OCI-LY7 (cell line): ENCODE measurements around the gene SLC19A1. TPM values are rescaled to one million over a fixed set of nuclear protein-coding genes. Genes with fewer than 3 reads are reported as not detected.

Experiments
- BruUV-seq: library from RNA; stranded (reverse); fragments of 400-500 nt; replicated peaks from 2 replicates; lab custom pipeline; 2021; lab: Mats Ljungman, UMichigan
- CTCF ChIA-PET: fragments of 300-600 bp; sonication (Branson Sonifier 250); formaldehyde crosslinking; loops from one replicate; lab custom pipeline; 2022; ENCODE audit warnings: antibody characterized with exemption; ENCODE audit not compliant: unreplicated experiment; lab: Charles Lee
- POLR2A ChIA-PET: fragments of 300-600 bp; sonication (Branson Sonifier 250); formaldehyde crosslinking; loops from one replicate; lab custom pipeline; 2022; ENCODE audit warnings: antibody characterized with exemption; lab: Charles Lee
- DNase-seq: peaks from one replicate; pipeline ENCODE4 v3.0.0-alpha.2; 2015; ENCODE audit warnings: low spot score
- H2AFZ ChIP-seq: fragments of 200-600 bp; sonication (generic), shearing (Covaris generic); 2 replicates; pipeline ENCODE4 v1.6.1; 2014; ENCODE audit warnings: mild to moderate bottlenecking, antibody characterized with exemption, low read length, moderate library complexity
- H3K27ac ChIP-seq: fragments of 200-600 bp; sonication (generic); 2 replicates; pipeline ENCODE4 v1.5.1; 2014; ENCODE audit warnings: mixed run types, low read depth, mild to moderate bottlenecking, moderate library complexity, low read length, inconsistent platforms; ENCODE audit not compliant: poor library complexity, severe bottlenecking
- H3K36me3 ChIP-seq: fragments of 200-600 bp; sonication (generic); 2 replicates; pipeline ENCODE4 v1.6.1; 2014; ENCODE audit warnings: mild to moderate bottlenecking, antibody characterized with exemption, low read length, moderate library complexity, mixed read lengths; ENCODE audit not compliant: insufficient read depth
- H3K4me1 ChIP-seq: fragments of 200-600 bp; sonication (generic); 2 replicates; pipeline ENCODE4 v1.5.1; 2014; ENCODE audit warnings: mild to moderate bottlenecking, low read length; ENCODE audit not compliant: insufficient read depth, poor library complexity, severe bottlenecking
- H3K4me2 ChIP-seq: fragments of 200-600 bp; sonication (generic); 2 replicates; pipeline ENCODE4 v1.6.1; 2014; ENCODE audit warnings: mild to moderate bottlenecking, low read length
- H3K4me3 ChIP-seq: fragments of 200-600 bp; sonication (generic); 2 replicates; pipeline ENCODE4 v1.5.1; 2014; ENCODE audit warnings: mild to moderate bottlenecking, low read depth, low read length; ENCODE audit not compliant: poor library complexity, severe bottlenecking
- H3K79me2 ChIP-seq: fragments of 200-600 bp; sonication (generic); 2 replicates; pipeline ENCODE4 v1.6.1; 2016; ENCODE audit warnings: low read depth, mild to moderate bottlenecking, low read length, moderate library complexity, mixed read lengths; ENCODE audit not compliant: insufficient read depth
- H3K9me2 ChIP-seq: fragments of 200-600 bp; sonication (generic); 2 replicates; pipeline ENCODE4 v1.6.1; 2016; ENCODE audit warnings: mild to moderate bottlenecking, low read length, mixed read lengths; ENCODE audit not compliant: insufficient read depth
- H3K9me3 ChIP-seq: fragments of 200-600 bp; sonication (generic); 2 replicates; pipeline ENCODE4 v1.6.1; 2014; ENCODE audit warnings: mild to moderate bottlenecking, mixed run types, low read length, mixed read lengths
- H4K20me1 ChIP-seq: fragments of 200-600 bp; sonication (generic); 2 replicates; pipeline ENCODE4 v1.6.1; 2014; ENCODE audit warnings: mild to moderate bottlenecking, antibody characterized with exemption, low read length, moderate library complexity, mixed read lengths; ENCODE audit not compliant: insufficient read depth
- CTCF ChIP-seq: fragments of 200-600 bp; sonication (generic); conservative IDR thresholded peaks from 2 replicates; pipeline ENCODE4 v1.5.1; 2014; ENCODE audit warnings: mild to moderate bottlenecking, antibody characterized with exemption, low read length, moderate library complexity, mixed read lengths
- EZH2phosphoT487 ChIP-seq: fragments of 200-600 bp; sonication (generic); IDR thresholded peaks from 2 replicates; pipeline ENCODE4 v1.6.1; 2018; ENCODE audit warnings: low read depth, borderline replicate concordance, mild to moderate bottlenecking, mixed run types, antibody characterized with exemption, low read length, moderate library complexity, mixed read lengths
- intact Hi-C: fragments of 100-400 bp; cut with micrococcal nuclease; formaldehyde crosslinking; loops from one replicate; pipeline ENCODE4 v1.10.0; 2022; ENCODE audit not compliant: unreplicated experiment
- total RNA-seq, 2 experiments: library from RNA; depleted of rRNA in 1 of 2; stranded (reverse); fragments of >200 nt in 1 of 2; shearing (Covaris generic) in 1 of 2; gene quantifications; 2 replicates each; pipeline ENCODE4 v1.2.3, GENCODE V29; 2014 to 2022

SLC19A1 gene
- total RNA-seq, 2 experiments from 2014 or later: 17.9 to 41.2 TPM

GRCh38 chr21:45481566-45481965, 60.7 kb downstream of the SLC19A1 start:
- Histone ChIP-seq H3K4me3 (no peak overlapping the region), H3K79me2 (no peaks in the 10 kb centered on the region), H2AFZ (no peak overlapping the region), H4K20me1 (no peaks in the 10 kb centered on the region), H3K4me2 (no peak overlapping the region), H3K9me2 (no peaks in the 10 kb centered on the region), H3K27ac (no peak overlapping the region), H3K36me3 (no peaks in the 10 kb centered on the region), H3K9me3 (no peaks in the 10 kb centered on the region), H3K4me1 (peaks cover 5% of the 10 kb centered on the region)
- BruUV-seq: no TSS peak
- POLR2A ChIA-PET: no interaction called here
- TF ChIP-seq EZH2phosphoT487 (no peak), CTCF (no peak)
- intact Hi-C loops: no loop called here
- CTCF ChIA-PET: no interaction called here
- DNase-seq: no peak

- TF ChIP-seq CTCF (no peak), EZH2phosphoT487 (no peak)
Measured at GRCh38 chr21:45480701-45481500, 61.3 kb downstream of the SLC19A1 start.

More at GRCh38 chr21:45480701-45481500, 61.3 kb downstream of the SLC19A1 start:
- Histone ChIP-seq H3K4me3 (no peak overlapping the region), H3K27ac (no peak overlapping the region), H2AFZ (no peak overlapping the region), H3K9me3 (no peaks in the 10 kb centered on the region), H3K4me1 (peaks cover 5% of the 10 kb centered on the region), H4K20me1 (no peaks in the 10 kb centered on the region), H3K79me2 (no peaks in the 10 kb centered on the region), H3K36me3 (no peaks in the 10 kb centered on the region), H3K4me2 (no peak overlapping the region), H3K9me2 (no peaks in the 10 kb centered on the region)
- no peak for DNase-seq
- ChIA-PET CTCF (no interaction called here), POLR2A (no interaction called here)
- no TSS peak for BruUV-seq
- intact Hi-C loops: no loop called here
